SK-N-SH (cell line): ENCODE data around the gene DLD.

Experiments used
- CHD2 ChIP-seq: fragments of 150-350 bp; IDR thresholded peaks from 2 replicates; pipeline ENCODE4 v1.6.1; 2018; ENCODE audit warnings: low read length; ENCODE audit not compliant: partially characterized antibody
- CTCF ChIP-seq: fragments of 200-600 bp; sonication (generic); IDR thresholded peaks from 2 replicates; pipeline ENCODE4 v1.6.1; 2017; ENCODE audit warnings: antibody characterized with exemption, mild to moderate bottlenecking, moderate library complexity
- EP300 ChIP-seq, 2 experiments: IDR thresholded peaks; 2 replicates each; pipeline versions ENCODE4 v1.4.0 to v1.6.1; 2012; ENCODE audit warnings: borderline replicate concordance in 1 of 2, low read depth in 1 of 2, low read length in 1 of 2
- EZH2phosphoT487 ChIP-seq: fragments of 200-600 bp; sonication (generic); IDR thresholded peaks from 2 replicates; pipeline ENCODE4 v1.6.1; 2017; ENCODE audit warnings: low read depth, mixed run types, mild to moderate bottlenecking, antibody characterized with exemption, moderate library complexity, borderline replicate concordance
- FOXM1 ChIP-seq: IDR thresholded peaks from 2 replicates; pipeline ENCODE4 v1.4.0; 2012; ENCODE audit warnings: low read depth, mild to moderate bottlenecking
- GABPA ChIP-seq: IDR thresholded peaks from 2 replicates; pipeline ENCODE4 v1.4.0; 2012; ENCODE audit warnings: low read depth, mild to moderate bottlenecking
- JUND ChIP-seq: IDR thresholded peaks from 2 replicates; pipeline ENCODE4 v1.4.0; 2012
- POLR2AphosphoS5 ChIP-seq: IDR thresholded peaks from 2 replicates; pipeline ENCODE4 v1.6.1; 2012; ENCODE audit warnings: low read depth, low read length
- RCOR1 ChIP-seq: fragments of 150-350 bp; IDR thresholded peaks from 2 replicates; pipeline ENCODE4 v1.6.1; 2017; ENCODE audit warnings: antibody characterized with exemption, low read length
- REST ChIP-seq: IDR thresholded peaks from 2 replicates; pipeline ENCODE4 v1.6.1; 2012; ENCODE audit warnings: mild to moderate bottlenecking, low read depth, low read length, moderate library complexity
- TCF12 ChIP-seq: IDR thresholded peaks from 2 replicates; pipeline ENCODE4 v1.4.0; 2012
- TEAD4 ChIP-seq: IDR thresholded peaks from 2 replicates; pipeline ENCODE4 v1.4.0; 2012; ENCODE audit warnings: mild to moderate bottlenecking, borderline replicate concordance; ENCODE audit not compliant: insufficient read depth

- TF ChIP-seq REST (no peak), CTCF (no peak), GABPA (no peak), TEAD4 (no peak), CHD2 (no peak), RCOR1 (no peak), EZH2phosphoT487 (no peak), EP300 (IDR thresholded peaks at IDR 0.05; ENCODE audit: borderline replicate concordance in 1 of 2, low read depth in 1 of 2, low read length in 1 of 2) (no peak), JUND (no peak), POLR2AphosphoS5 (no peak), TCF12 (no peak), FOXM1 (no peak)
Observed at GRCh38 chr7:107854989-107855388, 36.0 kb upstream of the DLD start.
